HepG2 (cell line): ENCODE data around the gene ATP6V1G2. TPM values are rescaled to one million over a fixed set of nuclear protein-coding genes. Genes with fewer than 3 reads are reported as not detected.

Source experiments
- KDM5A ChIP-seq: fragments of 200-600 bp; sonication (generic); IDR thresholded peaks from 2 replicates; pipeline ENCODE4 v1.7.0; 2018; ENCODE audit warnings: antibody characterized with exemption, mild to moderate bottlenecking, low read length, borderline replicate concordance
- MED13 ChIP-seq: sonication (generic); formaldehyde crosslinking; IDR thresholded peaks from 2 replicates; pipeline ENCODE4 v1.5.0; 2020; ENCODE audit warnings: missing genetic modification reagents
- PBX3 ChIP-seq: sonication (generic); formaldehyde crosslinking; IDR thresholded peaks from 2 replicates; pipeline ENCODE4 v1.8.1; 2023; ENCODE audit warnings: missing genetic modification reagents, inconsistent platforms, borderline replicate concordance
- POLR2AphosphoS5 ChIP-seq: IDR thresholded peaks from 2 replicates; pipeline ENCODE4 v1.6.1; 2012; ENCODE audit warnings: low read depth, low read length
- RFXAP ChIP-seq: sonication (generic); formaldehyde crosslinking; IDR thresholded peaks from 2 replicates; pipeline ENCODE4 v1.4.0; 2020; ENCODE audit warnings: missing genetic modification reagents, borderline replicate concordance
- RNF2 ChIP-seq: fragments of 450-650 bp; conservative IDR thresholded peaks from 2 replicates; pipeline ENCODE4 v1.6.1; 2016; ENCODE audit warnings: low read depth
- SIN3B ChIP-seq: fragments of 150-350 bp; IDR thresholded peaks from 2 replicates; pipeline ENCODE4 v1.6.1; 2014; ENCODE audit warnings: low read length
- ZGPAT ChIP-seq: IDR thresholded peaks from 2 replicates; pipeline ENCODE4 v1.6.1; 2016; ENCODE audit warnings: mild to moderate bottlenecking
- ZNF274 ChIP-seq: sonication (generic); formaldehyde crosslinking; IDR thresholded peaks from 2 replicates; pipeline ENCODE4 v1.5.1; 2020; ENCODE audit warnings: mild to moderate bottlenecking, missing genetic modification reagents
- ZNF30 ChIP-seq: sonication (generic); formaldehyde crosslinking; IDR thresholded peaks from 2 replicates; pipeline ENCODE4 v1.5.0; 2020; ENCODE audit warnings: mild to moderate bottlenecking, missing genetic modification reagents
- ZNF407 ChIP-seq: sonication (generic); formaldehyde crosslinking; IDR thresholded peaks from one replicate; pipeline ENCODE4 v1.5.1; 2020; ENCODE audit warnings: mild to moderate bottlenecking, missing genetic modification reagents; ENCODE audit errors: not compliant biosample characterization
- ZNF530 ChIP-seq: sonication (generic); formaldehyde crosslinking; IDR thresholded peaks from 2 replicates; pipeline ENCODE4 v1.5.0; 2020; ENCODE audit warnings: low read depth, mild to moderate bottlenecking, missing genetic modification reagents
- ZNF543 ChIP-seq: sonication (generic); formaldehyde crosslinking; IDR thresholded peaks from 2 replicates; pipeline ENCODE4 v1.4.0; 2020; ENCODE audit warnings: mild to moderate bottlenecking, missing genetic modification reagents
- ZNF570 ChIP-seq: sonication (generic); formaldehyde crosslinking; IDR thresholded peaks from 2 replicates; pipeline ENCODE4 v1.4.0; 2020; ENCODE audit warnings: mild to moderate bottlenecking, missing genetic modification reagents, borderline replicate concordance
- polyA plus RNA-seq, 8 experiments: library from polyadenylated mRNA; depleted of rRNA in 3 of 8; stranded (reverse) in 7 of 8; unstranded in 1 of 8; fragments of >200 nt; fragmentation: Illumina TruSeq in 4 of 8; extraction: Trizol in 4 of 8; gene quantifications; 2 replicates each; pipeline versions ENCODE4 v1.2.1 to v1.2.3, GENCODE V29; 2011 to 2016; ENCODE audit warnings: low read depth in 4 of 8, missing spikeins in 1 of 8, mixed read lengths in 1 of 8; ENCODE audit not compliant: insufficient read depth in 1 of 8
- total RNA-seq, 5 experiments: library from RNA; depleted of rRNA; stranded (reverse); fragments of >200 nt; fragmentation: Illumina TruSeq; extraction: Trizol; gene quantifications; 2 replicates each; pipeline ENCODE4 v1.2.3, GENCODE V29; 2016; ENCODE audit warnings: low read depth in 1 of 5
- TF ChIP-seq, protein P1 (sequence below): sonication (generic); formaldehyde crosslinking; IDR thresholded peaks from 2 replicates; pipeline ENCODE4 v1.8.0; 2022; ENCODE audit warnings: low read depth, missing genetic modification reagents
- TF ChIP-seq, protein P2 (sequence below): IDR thresholded peaks from 2 replicates; pipeline ENCODE4 v1.6.1; 2016; ENCODE audit warnings: missing biosample characterization, missing genetic modification reagents, low read depth

ATP6V1G2 gene
- total and polyA plus RNA-seq, 2 of the 13 experiments (the other 11 are each of a cell fraction or from before 2014, with no cell fraction given), result 0.27 to 0.83 TPM

DNA sequence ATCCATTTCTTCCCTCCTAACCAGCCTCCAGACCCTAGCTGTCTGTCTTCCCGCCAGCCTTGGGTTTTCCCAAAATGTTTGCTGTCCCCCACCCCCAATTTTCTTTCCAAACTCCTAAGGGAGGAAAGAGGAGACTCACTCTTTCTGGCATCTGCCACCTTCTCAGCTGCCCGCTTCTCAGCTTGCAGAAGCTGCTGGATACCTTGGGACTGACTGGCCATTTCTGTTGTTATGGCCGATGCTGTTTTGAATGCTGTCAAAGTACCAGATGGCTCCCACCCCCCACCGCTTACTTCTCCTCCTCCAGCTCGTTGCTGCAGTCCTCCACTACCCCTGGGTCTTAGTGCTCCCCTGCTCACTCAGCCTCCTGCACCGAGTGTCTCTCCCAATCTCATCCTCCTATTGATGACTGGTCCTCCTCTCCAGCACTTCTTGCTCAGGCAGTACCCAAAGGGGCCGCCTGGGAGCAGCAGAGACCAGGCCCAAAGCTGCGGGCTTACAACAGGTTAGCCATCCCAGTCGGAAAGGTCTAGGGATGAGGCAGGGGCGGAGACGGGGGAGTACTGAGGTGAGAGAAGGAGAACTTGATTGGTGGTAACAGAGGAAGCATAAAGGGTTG, at the start of gene ATP6V1G2 (continued):
- TF ChIP-seq, protein P1, sequence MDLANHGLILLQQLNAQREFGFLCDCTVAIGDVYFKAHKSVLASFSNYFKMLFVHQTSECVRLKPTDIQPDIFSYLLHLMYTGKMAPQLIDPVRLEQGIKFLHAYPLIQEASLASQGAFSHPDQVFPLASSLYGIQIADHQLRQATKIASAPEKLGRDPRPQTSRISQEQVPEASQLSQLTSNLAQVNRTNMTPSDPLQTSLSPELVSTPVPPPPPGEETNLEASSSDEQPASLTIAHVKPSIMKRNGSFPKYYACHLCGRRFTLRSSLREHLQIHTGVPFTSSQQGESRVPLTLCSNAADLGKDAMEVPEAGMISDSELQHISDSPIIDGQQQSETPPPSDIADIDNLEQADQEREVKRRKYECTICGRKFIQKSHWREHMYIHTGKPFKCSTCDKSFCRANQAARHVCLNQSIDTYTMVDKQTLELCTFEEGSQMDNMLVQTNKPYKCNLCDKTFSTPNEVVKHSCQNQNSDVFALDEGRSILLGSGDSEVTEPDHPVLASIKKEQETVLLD (CRISPR knock-in tag), result no peak
- TF ChIP-seq ZNF274 (CRISPR knock-in tag) (no peak; the same call in 1 of the 2 replicates), MED13 (CRISPR knock-in tag) (no peak), RFXAP (CRISPR knock-in tag) (no peak; the same call in 1 of the 2 replicates), ZNF30 (CRISPR knock-in tag) (no peak), ZGPAT (CRISPR knock-in tag) (no peak), POLR2AphosphoS5 (no peak), KDM5A (no peak), ZNF530 (CRISPR knock-in tag) (no peak), RNF2 (0 out of 2 replicates have a peak, but pooled peaks have one; percentile 37), ZNF543 (CRISPR knock-in tag) (no peak; the same call in 1 of the 2 replicates), PBX3 (CRISPR knock-in tag) (no peak), ZNF407 (no peak), ZNF570 (CRISPR knock-in tag) (no peak), SIN3B (peak; percentile 74; the same call in 1 of the 2 replicates)
- TF ChIP-seq, protein P2, sequence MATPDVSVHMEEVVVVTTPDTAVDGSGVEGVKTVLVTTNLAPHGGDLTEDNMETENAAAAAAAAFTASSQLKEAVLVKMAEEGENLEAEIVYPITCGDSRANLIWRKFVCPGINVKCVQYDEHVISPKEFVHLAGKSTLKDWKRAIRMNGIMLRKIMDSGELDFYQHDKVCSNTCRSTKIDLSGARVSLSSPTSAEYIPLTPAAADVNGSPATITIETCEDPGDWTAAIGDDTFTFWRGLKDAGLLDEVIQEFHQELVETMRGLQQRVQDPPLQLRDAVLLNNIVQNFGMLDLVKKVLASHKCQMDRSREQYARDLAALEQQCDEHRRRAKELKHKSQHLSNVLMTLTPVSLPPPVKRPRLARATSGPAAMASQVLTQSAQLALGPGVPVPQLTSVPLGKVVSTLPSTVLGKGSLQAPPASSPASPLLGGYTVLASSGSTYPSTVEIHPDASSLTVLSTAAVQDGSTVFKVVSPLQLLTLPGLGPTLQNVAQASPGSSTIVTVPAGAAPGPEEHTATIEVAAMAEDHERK, result no peak
